GM12878 (cell line): ENCODE results near the gene STX1B. TPM values are rescaled to one million over a fixed set of nuclear protein-coding genes. Genes with fewer than 3 reads are reported as not detected.

Experiments
- ATAC-seq: fragments of 200-7000 bp; cut with Tn5 transposase; 3 replicates; pipeline ENCODE4 v1.9.1; 2020; ENCODE audit warnings: mild to moderate bottlenecking, moderate library complexity
- BruUV-seq: library from RNA; stranded (reverse); fragments of 400-500 nt; replicated peaks from 2 replicates; lab custom pipeline; 2021; lab: Mats Ljungman, UMichigan
- CTCF ChIA-PET: fragments of 300-600 bp; sonication (Branson Sonifier 250); formaldehyde crosslinking; extraction: SDS; loops from one replicate; lab custom pipeline; 2021; ENCODE audit warnings: inconsistent platforms; lab: Yijun Ruan, JAX
- POLR2A ChIA-PET: fragments of 350-600 bp; formaldehyde crosslinking; extraction: SDS; loops from one replicate; lab custom pipeline; 2021; ENCODE audit warnings: inconsistent platforms; lab: Charles Lee
- RAD21 ChIA-PET: fragments of 300-600 bp; sonication (Branson Sonifier 250); formaldehyde crosslinking; loops from one replicate; lab custom pipeline; 2023; ENCODE audit warnings: antibody characterized with exemption; ENCODE audit not compliant: unreplicated experiment; lab: Charles Lee
- SMC1A ChIA-PET: fragments of 300-600 bp; sonication (Branson Sonifier 250); formaldehyde crosslinking; loops from one replicate; lab custom pipeline; 2023; ENCODE audit not compliant: unreplicated experiment, uncharacterized antibody; lab: Charles Lee
- DNase-seq: peaks from one replicate; pipeline ENCODE4 v3.0.0-alpha.2; 2011; ENCODE audit warnings: low read depth, low spot score
- FAIRE-seq: peaks from 3 replicates; lab custom pipeline; 2011; peaks lifted over from hg19 to GRCh38; lab: Jason Lieb, UNC
- H2AFZ ChIP-seq: 2 replicates; pipeline ENCODE4 v1.6.0; 2011; ENCODE audit warnings: low read depth, low read length, control low read depth; ENCODE audit not compliant: control insufficient read depth
- H3K27ac ChIP-seq: 2 replicates; pipeline ENCODE4 v1.5.1; 2011; ENCODE audit warnings: control low read depth; ENCODE audit not compliant: control insufficient read depth, insufficient read depth
- H3K27me3 ChIP-seq, 2 experiments: replicated peaks in 1 of 2; 2 replicates each; pipeline versions ENCODE4 v1.6.0 to v1.6.1; 2011; ENCODE audit warnings: low read length in 1 of 2; ENCODE audit not compliant: control insufficient read depth in 2 of 2, insufficient read depth in 2 of 2
- H3K36me3 ChIP-seq, 2 experiments: 2 replicates each; pipeline ENCODE4 v1.5.1; 2011; ENCODE audit warnings: low read length in 1 of 2; ENCODE audit not compliant: control insufficient read depth in 2 of 2, insufficient read depth in 2 of 2
- H3K4me1 ChIP-seq: 2 replicates; pipeline ENCODE4 v1.6.1; 2011; ENCODE audit warnings: mild to moderate bottlenecking, low read length, moderate library complexity, mixed read lengths; ENCODE audit not compliant: control insufficient read depth, insufficient read depth
- H3K4me2 ChIP-seq: 2 replicates; pipeline ENCODE4 v1.6.0; 2011; ENCODE audit warnings: control low read depth; ENCODE audit not compliant: control insufficient read depth, insufficient read depth
- H3K4me3 ChIP-seq: fragments of 200-600 bp; sonication (generic); 2 replicates; pipeline ENCODE4 v1.5.1; 2016
- H3K79me2 ChIP-seq: 2 replicates; pipeline ENCODE4 v1.6.0; 2011; ENCODE audit warnings: low read length; ENCODE audit not compliant: control insufficient read depth, insufficient read depth
- H3K9ac ChIP-seq: 2 replicates; pipeline ENCODE4 v1.8.0; 2011; ENCODE audit warnings: low read length, control low read depth, mixed read lengths; ENCODE audit not compliant: control insufficient read depth, insufficient read depth
- H3K9me3 ChIP-seq: replicated peaks from 3 replicates; pipeline ENCODE4 v1.5.1; 2011; ENCODE audit warnings: mild to moderate bottlenecking, low read length; ENCODE audit not compliant: control insufficient read depth, insufficient read depth
- H4K20me1 ChIP-seq: 2 replicates; pipeline ENCODE4 v1.6.0; 2011; ENCODE audit not compliant: control insufficient read depth, insufficient read depth
- BRCA1 ChIP-seq: IDR thresholded peaks from 2 replicates; pipeline ENCODE4 v1.6.1; 2011; ENCODE audit warnings: low read depth, low read length, improper control_type of control experiment
- HDGF ChIP-seq: fragments of 450-650 bp; IDR thresholded peaks from 2 replicates; pipeline ENCODE4 v1.6.1; 2016; ENCODE audit warnings: antibody characterized with exemption
- IKZF1 ChIP-seq: fragments of 450-650 bp; conservative IDR thresholded peaks from 2 replicates; pipeline ENCODE4 v1.6.1; 2017; ENCODE audit warnings: antibody characterized with exemption, mild to moderate bottlenecking
- MXI1 ChIP-seq: fragments of 150-350 bp; IDR thresholded peaks from 2 replicates; pipeline ENCODE4 v1.6.1; 2011; ENCODE audit warnings: low read depth, mild to moderate bottlenecking, inconsistent platforms, low read length, improper control_type of control experiment
- MYC ChIP-seq: IDR thresholded peaks from 2 replicates; pipeline ENCODE4 v1.6.1; 2011; ENCODE audit warnings: mild to moderate bottlenecking, low read length, moderate library complexity, inconsistent platforms; ENCODE audit not compliant: insufficient read depth, insufficient replicate concordance, insufficient read length, severe bottlenecking
- POLR2A ChIP-seq: IDR thresholded peaks from 2 replicates; pipeline ENCODE4 v1.6.1; 2011; ENCODE audit warnings: low read depth, mild to moderate bottlenecking, low read length
- RAD21 ChIP-seq: IDR thresholded peaks from 2 replicates; pipeline ENCODE4 v1.6.1; 2011; ENCODE audit warnings: mild to moderate bottlenecking, low read depth, low read length, moderate library complexity; ENCODE audit not compliant: insufficient read depth
- RAD51 ChIP-seq: fragments of 450-650 bp; IDR thresholded peaks from 2 replicates; pipeline ENCODE4 v1.6.1; 2016; ENCODE audit warnings: moderate library complexity, mild to moderate bottlenecking, inconsistent platforms
- RB1 ChIP-seq: fragments of 450-650 bp; formaldehyde crosslinking; IDR thresholded peaks from 2 replicates; pipeline ENCODE4 v1.6.1; 2017; ENCODE audit warnings: mild to moderate bottlenecking, borderline replicate concordance
- SMARCA5 ChIP-seq: fragments of 450-650 bp; IDR thresholded peaks from 2 replicates; pipeline ENCODE4 v1.6.1; 2017; ENCODE audit warnings: mild to moderate bottlenecking
- SPI1 ChIP-seq: IDR thresholded peaks from 2 replicates; pipeline ENCODE4 v1.6.1; 2011; ENCODE audit warnings: low read depth, mild to moderate bottlenecking, low read length, moderate library complexity, borderline replicate concordance; ENCODE audit not compliant: insufficient read depth
- WGBS: methylation state at CpG from one replicate; pipeline ENCODE4 v1.1.6; 2016; ENCODE audit warnings: low lambda C conversion rate; ENCODE audit not compliant: insufficient replicate concordance, insufficient coverage; ENCODE audit errors: missing lambda C conversion rate; 5-methylcytosine and 5-hydroxymethylcytosine counted together
- in situ Hi-C: fragments of 300-500 bp; cut with MboI; formaldehyde crosslinking; loops from 9 replicates; pipeline ENCODE4 v1.14.3; 2018; ENCODE audit warnings: mixed read lengths
- intact Hi-C: fragments of 100-400 bp; cut with micrococcal nuclease; formaldehyde crosslinking; loops from one replicate; pipeline ENCODE4 v1.14.2; 2022; ENCODE audit not compliant: unreplicated experiment
- polyA plus RNA-seq, 11 experiments: library from polyadenylated mRNA; depleted of rRNA in 4 of 11; unstranded in 6 of 11; stranded (reverse) in 5 of 11; fragments of >200 nt; fragmentation: Nextera tagmentation in 4 of 11; fragmentation: Illumina TruSeq in 1 of 11; extraction: Ambion mirVana in 4 of 11; extraction: Trizol in 1 of 11; gene quantifications; 1 replicate in 1 of 11; 2 replicates in 10 of 11; pipeline versions ENCODE4 v1.2.1 to v1.2.3, GENCODE V29; 2011 to 2016; ENCODE audit warnings: inconsistent platforms in 2 of 11, missing spikeins in 2 of 11, low read depth in 1 of 11
- total RNA-seq, 4 experiments: library from RNA; depleted of rRNA in 3 of 4; stranded (reverse); fragments of >200 nt in 3 of 4; fragmentation: Illumina TruSeq in 1 of 4; extraction: Trizol in 1 of 4; gene quantifications; 2 replicates each; pipeline versions ENCODE4 v1.2.1 to v1.2.3, GENCODE V29; 2013 to 2021
- TF ChIP-seq, protein P1 (sequence below): fragments of 450-650 bp; IDR thresholded peaks from 2 replicates; pipeline ENCODE4 v1.6.1; 2017; ENCODE audit warnings: mild to moderate bottlenecking, moderate library complexity
- TF ChIP-seq, protein P2 (sequence below): IDR thresholded peaks from 2 replicates; pipeline ENCODE4 v1.6.1; 2011; ENCODE audit warnings: borderline replicate concordance, low read depth, mild to moderate bottlenecking, moderate library complexity, mixed read lengths, low read length; ENCODE audit not compliant: insufficient read depth; ENCODE audit errors: extremely low read length
- TF ChIP-seq, protein P3 (sequence below): IDR thresholded peaks from 2 replicates; pipeline ENCODE4 v1.6.1; 2011; ENCODE audit warnings: mild to moderate bottlenecking, low read depth, low read length, moderate library complexity; ENCODE audit not compliant: insufficient replicate concordance

STX1B gene
- total and polyA plus RNA-seq, 10 of the 15 experiments (the other 5 are each of a cell fraction or from before 2014, with no cell fraction given), result 0.22 to 2.5 (median 1.1) TPM

DNA sequence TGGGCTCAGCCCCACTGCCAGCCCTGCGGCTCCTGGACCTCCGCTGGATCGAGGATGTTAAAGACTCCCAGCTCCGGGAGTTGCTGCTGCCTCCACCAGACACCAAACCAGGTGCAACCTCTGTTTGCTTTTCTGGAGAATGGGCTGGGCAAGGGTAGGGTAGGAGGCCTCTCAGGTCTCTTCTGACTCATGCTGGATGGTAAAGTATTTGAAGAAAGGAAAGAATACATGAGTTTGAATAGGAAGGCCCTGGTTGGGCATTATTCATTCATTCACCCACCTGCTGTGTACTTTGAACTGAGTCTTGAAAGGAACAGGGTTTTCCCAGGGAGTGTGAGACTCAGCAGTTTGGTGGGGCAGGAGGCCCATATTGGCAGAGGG lies 68.0 kb downstream of the STX1B start (continued):
- TF ChIP-seq, protein P1, sequence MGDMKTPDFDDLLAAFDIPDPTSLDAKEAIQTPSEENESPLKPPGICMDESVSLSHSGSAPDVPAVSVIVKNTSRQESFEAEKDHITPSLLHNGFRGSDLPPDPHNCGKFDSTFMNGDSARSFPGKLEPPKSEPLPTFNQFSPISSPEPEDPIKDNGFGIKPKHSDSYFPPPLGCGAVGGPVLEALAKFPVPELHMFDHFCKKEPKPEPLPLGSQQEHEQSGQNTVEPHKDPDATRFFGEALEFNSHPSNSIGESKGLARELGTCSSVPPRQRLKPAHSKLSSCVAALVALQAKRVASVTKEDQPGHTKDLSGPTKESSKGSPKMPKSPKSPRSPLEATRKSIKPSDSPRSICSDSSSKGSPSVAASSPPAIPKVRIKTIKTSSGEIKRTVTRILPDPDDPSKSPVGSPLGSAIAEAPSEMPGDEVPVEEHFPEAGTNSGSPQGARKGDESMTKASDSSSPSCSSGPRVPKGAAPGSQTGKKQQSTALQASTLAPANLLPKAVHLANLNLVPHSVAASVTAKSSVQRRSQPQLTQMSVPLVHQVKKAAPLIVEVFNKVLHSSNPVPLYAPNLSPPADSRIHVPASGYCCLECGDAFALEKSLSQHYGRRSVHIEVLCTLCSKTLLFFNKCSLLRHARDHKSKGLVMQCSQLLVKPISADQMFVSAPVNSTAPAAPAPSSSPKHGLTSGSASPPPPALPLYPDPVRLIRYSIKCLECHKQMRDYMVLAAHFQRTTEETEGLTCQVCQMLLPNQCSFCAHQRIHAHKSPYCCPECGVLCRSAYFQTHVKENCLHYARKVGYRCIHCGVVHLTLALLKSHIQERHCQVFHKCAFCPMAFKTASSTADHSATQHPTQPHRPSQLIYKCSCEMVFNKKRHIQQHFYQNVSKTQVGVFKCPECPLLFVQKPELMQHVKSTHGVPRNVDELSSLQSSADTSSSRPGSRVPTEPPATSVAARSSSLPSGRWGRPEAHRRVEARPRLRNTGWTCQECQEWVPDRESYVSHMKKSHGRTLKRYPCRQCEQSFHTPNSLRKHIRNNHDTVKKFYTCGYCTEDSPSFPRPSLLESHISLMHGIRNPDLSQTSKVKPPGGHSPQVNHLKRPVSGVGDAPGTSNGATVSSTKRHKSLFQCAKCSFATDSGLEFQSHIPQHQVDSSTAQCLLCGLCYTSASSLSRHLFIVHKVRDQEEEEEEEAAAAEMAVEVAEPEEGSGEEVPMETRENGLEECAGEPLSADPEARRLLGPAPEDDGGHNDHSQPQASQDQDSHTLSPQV, result no peak

DNA sequence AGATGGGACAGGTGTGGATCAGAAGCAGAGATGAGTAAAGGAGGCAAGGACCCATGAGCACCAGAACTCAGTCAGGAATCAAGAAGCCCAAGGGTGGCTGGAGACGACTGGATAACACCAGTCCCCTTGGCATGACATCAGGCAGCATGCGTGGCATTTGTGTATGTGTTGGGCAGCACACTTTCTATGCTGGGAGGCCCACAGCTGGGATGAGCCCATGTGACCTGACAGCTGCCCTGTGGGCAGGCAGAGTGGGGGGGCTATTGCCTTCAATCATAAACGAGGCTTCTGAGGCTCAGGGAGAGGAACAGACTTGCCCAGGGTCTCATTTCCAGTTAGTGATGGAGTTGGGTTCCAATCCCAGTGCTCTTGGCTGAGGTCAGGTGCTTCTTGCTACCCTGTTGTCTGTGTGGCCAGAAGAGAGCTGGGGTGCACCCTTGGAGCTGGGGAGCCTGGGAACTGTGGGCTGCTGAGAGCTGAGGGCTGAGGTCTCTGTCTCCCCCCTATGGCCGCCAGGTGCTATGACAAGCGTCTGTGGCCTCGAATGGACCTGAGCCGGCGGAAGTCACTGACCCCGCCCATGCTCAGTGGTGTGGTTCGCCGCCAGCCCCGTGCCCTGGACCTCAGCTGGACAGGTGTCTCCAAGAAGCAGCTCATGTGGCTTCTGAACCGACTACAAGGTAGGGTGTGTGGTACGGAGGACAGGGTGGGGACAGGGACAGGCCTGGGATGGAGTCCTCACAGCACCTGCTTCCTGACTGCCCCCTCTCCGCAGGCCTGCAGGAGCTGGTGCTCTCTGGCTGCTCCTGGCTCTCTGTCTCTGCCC lies 68.6 kb downstream of the STX1B start:
- intact Hi-C loops, result loop anchor here (1.0 kb wide), 1 partner anchor 98 kb away; no protein-coding TSS in a partner anchor
- Histone ChIP-seq H3K36me3 (peaks cover 0 to 7% of the 10 kb centered on the region in 2 experiments; a peak in 2 of 4 replicates), H3K4me2 (peak overlapping the region; percentile 34), H3K9me3 (no peaks in the 10 kb centered on the region), H4K20me1 (no peaks in the 10 kb centered on the region), H3K9ac (no peak overlapping the region), H2AFZ (peak overlapping the region; percentile 49; the same call in 1 of the 2 replicates), H3K4me3 (no peak overlapping the region), H3K4me1 (peaks cover 9% of the 10 kb centered on the region), H3K27ac (no peak overlapping the region), H3K27me3 (no peaks in the 10 kb centered on the region), H3K79me2 (no peaks in the 10 kb centered on the region)
- no TSS peak for BruUV-seq
- DNase-seq (no peak), FAIRE-seq (peak; percentile 98), ATAC-seq (peak; percentile 99)
- CTCF ChIA-PET, result interaction anchor here (0.7 to 5.0 kb wide), 39 partner anchors 8 to 514 kb away, joined by 3 to 60 read pairs (median 4); partner anchors contain the start of genes FBXL19 and SRCAP
- SMC1A ChIA-PET, result interaction anchor here (0.7 to 4.0 kb wide), 13 partner anchors 8 to 281 kb away, joined by 3 to 39 read pairs (median 5); partner anchors contain the start of gene CTF1
- 23% methylated on average over 15 of the region's 15 CpGs for WGBS
- POLR2A ChIA-PET, result interaction anchor here (0.6 to 3.2 kb wide), 5 partner anchors 8 to 194 kb away, joined by 3 to 8 read pairs (median 3); partner anchors contain the start of gene FBXL19
- in situ Hi-C loops, result no loop called here
- RAD21 ChIA-PET, result interaction anchor here (0.7 to 4.2 kb wide), 13 partner anchors 9 to 245 kb away, joined by 3 to 34 read pairs (median 4); partner anchors contain the start of gene PHKG2
- 0 out of 2 replicates have a peak, but pooled peaks have one; percentile 37 for TF ChIP-seq MXI1
- TF ChIP-seq RAD21, result peak; percentile 67
- peak; percentile 57; the same call in 1 of the 2 replicates for TF ChIP-seq HDGF
- no peak for TF ChIP-seq BRCA1
- TF ChIP-seq, protein P2, sequence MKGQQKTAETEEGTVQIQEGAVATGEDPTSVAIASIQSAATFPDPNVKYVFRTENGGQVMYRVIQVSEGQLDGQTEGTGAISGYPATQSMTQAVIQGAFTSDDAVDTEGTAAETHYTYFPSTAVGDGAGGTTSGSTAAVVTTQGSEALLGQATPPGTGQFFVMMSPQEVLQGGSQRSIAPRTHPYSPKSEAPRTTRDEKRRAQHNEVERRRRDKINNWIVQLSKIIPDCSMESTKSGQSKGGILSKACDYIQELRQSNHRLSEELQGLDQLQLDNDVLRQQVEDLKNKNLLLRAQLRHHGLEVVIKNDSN, result peak; percentile 24
- 0 out of 2 replicates have a peak, but pooled peaks have one; percentile 51 for TF ChIP-seq RB1
- TF ChIP-seq, protein P3, sequence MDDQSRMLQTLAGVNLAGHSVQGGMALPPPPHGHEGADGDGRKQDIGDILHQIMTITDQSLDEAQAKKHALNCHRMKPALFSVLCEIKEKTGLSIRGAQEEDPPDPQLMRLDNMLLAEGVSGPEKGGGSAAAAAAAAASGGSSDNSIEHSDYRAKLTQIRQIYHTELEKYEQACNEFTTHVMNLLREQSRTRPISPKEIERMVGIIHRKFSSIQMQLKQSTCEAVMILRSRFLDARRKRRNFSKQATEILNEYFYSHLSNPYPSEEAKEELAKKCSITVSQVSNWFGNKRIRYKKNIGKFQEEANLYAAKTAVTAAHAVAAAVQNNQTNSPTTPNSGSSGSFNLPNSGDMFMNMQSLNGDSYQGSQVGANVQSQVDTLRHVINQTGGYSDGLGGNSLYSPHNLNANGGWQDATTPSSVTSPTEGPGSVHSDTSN, result no peak
- TF ChIP-seq RAD51, result peak; percentile 38; the same call in 1 of the 2 replicates
- TF ChIP-seq IKZF1, result 0 out of 2 replicates have a peak, but pooled peaks have one; percentile 18
- no peak; the same call in 1 of the 2 replicates for TF ChIP-seq SMARCA5
- peak; percentile 33; the same call in 1 of the 2 replicates for TF ChIP-seq SPI1
- TF ChIP-seq POLR2A, result no peak
- no peak for TF ChIP-seq MYC
